HTR-8/SVneo (cell line): ENCODE results near the gene SLC16A14.
"Not testable (repeated sequence)": the region's sequence is repeated elsewhere in the genome, so short reads cannot be mapped to it uniquely, and the experiment has no call there.

Experiments used
- DNase-seq: peaks from one replicate; pipeline ENCODE4 v3.0.0; 2011; ENCODE audit warnings: low spot score, mixed read lengths; ENCODE audit not compliant: insufficient read length
- FAIRE-seq: peaks from 2 replicates; lab custom pipeline; 2011; peaks lifted over from hg19 to GRCh38; lab: Jason Lieb, UNC

The SLC16A14 gene, protein sequence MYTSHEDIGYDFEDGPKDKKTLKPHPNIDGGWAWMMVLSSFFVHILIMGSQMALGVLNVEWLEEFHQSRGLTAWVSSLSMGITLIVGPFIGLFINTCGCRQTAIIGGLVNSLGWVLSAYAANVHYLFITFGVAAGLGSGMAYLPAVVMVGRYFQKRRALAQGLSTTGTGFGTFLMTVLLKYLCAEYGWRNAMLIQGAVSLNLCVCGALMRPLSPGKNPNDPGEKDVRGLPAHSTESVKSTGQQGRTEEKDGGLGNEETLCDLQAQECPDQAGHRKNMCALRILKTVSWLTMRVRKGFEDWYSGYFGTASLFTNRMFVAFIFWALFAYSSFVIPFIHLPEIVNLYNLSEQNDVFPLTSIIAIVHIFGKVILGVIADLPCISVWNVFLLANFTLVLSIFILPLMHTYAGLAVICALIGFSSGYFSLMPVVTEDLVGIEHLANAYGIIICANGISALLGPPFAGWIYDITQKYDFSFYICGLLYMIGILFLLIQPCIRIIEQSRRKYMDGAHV

DNA sequence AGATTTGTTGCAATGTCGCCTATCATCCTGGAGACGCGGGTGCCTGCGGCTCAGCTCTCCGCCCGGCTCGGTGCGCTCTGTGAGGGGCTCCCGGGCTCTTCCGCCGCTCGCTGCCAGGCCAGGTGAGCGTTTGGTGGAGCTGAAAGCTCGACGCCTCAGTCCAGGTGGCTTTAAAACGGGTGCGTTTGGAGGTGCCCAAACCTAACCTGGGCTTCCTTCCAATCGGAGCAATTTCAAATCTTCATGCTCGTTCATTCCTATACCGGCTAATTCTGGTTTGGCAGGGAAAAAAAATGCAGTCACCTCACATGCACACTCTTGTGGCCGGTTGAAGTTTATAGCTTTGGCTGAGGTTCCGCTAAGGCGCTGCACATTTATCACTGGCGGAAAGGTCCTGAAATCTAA, at the start of gene SLC16A14:
Gene SLC16A14, minus strand, starts transcription at position 274 of the 405 bp plus-strand sequence. CDS start 9,572 bp downstream, outside the sequence.
- FAIRE-seq (peak; percentile 36), DNase-seq (peak; percentile 37)

DNA sequence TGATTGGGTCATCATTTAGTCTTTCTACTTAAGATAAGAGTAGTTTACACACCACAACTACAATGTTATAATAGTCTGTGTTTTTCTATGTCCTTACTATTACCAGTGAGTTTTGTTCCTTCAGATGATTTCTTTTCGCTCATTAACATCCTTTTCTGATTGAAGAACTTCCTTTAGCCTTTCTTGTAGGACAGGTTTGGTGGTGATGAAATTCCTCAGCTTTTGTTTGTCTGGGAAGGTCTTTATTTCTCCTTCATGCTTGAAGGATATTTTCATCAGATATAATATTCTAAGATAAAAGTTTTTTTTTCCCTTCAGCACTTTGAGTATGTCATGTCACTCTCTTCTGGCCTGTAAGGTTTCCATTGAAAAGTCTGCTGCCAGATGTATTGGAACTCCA, 38.0 kb upstream of the SLC16A14 start:
- DNase-seq, result no peak
- FAIRE-seq, result no peak

DNA sequence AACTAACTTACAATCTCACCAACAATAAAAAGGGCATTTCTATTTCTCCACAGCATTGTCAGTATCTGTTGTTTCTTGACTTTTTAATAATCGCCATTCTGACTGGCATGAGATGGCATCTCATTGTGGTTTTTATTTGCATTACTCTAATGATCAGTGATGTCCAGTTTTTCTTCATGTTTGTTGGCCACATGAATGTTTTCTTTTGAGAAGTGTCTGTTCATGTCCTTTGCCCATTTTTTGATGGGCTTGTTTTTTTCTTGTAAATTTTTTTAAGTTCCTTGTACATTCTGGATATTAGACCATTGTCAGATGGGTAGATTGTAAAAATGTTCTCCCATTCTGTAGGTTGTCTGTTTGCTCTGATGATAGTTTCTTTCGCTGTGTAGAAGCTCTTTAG, 33.2 kb upstream of the SLC16A14 start:
- FAIRE-seq, DNase-seq: not testable (repeated sequence)

DNA sequence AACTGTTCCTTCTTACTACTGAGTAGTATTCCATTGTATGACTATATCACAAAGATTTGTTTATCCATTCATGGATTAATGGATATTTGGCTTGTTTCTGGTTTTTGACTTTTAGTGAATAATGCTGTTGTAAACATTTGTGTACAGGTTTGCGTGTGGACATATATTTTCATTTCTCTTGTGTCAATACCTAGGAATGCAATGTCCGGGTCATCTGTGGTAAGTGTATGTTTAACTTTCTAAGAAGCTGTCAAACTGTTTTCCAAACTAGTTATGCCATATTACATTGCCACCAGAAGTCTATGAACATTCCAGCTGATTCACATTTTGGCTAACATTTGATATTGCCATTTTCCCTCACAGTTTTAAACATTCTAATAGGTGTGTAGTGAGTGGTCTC, 29.1 kb upstream of the SLC16A14 start:
- DNase-seq, result no peak
- FAIRE-seq, result no peak

DNA sequence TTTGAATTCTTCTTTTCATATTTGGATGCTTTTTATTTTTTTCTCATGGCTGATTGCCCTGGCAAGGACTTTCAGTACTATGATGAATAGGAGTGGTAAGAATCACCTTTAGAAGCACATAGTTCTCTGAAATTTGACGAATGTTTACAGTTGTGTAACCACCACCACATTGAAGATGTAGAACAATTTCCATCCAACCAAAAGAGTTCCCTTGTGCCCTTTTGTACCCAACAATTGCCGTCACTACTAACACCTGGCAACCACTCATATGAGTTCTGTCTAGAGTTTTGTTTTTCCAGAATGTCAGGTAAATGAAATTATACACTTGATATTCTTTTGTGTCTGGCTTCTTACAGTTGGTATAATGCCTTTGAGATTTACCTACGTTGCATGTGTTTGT, 28.7 kb upstream of the SLC16A14 start:
- no peak for DNase-seq
- FAIRE-seq, result no peak

DNA sequence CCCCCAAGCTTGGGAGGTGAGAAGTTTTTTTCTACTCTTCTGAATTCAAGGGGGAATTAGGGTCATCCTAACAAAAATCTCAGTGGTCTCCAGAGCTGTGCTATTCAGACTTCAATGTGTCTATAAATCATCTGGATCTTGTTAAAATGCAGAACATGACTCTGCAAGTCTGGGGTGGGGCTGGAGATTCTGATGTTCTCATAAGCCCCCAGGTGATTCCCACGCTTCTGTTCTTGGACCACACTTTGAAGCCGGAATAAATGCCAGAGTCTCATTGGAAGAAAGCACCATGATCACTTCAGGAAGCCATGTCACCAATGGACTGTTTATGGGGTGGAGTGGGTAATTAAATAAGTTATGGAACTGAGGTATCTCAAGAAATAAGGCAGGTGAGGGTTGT, 22.2 kb upstream of the SLC16A14 start:
- no peak for DNase-seq
- FAIRE-seq, result no peak

DNA sequence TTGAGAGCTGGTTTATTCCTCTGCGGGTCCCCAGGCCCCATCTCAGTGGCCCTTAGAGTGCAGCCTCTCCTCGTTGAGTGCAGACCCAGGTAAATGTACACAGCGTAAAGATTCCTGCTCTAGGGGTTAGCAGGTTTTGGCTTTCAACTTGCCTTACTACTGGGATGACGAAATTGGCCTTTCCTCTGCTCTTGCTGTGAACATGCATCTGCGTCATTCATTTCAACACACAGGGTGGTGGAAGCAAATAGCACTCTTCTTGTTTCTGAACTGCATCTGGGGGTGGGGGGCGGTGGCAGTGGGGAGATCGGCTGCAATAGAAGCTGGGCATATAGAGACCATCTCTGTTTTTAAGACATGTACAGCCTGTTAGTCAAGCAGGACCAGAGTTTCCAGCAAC, 16.5 kb upstream of the SLC16A14 start:
- DNase-seq (no peak), FAIRE-seq (no peak)

DNA sequence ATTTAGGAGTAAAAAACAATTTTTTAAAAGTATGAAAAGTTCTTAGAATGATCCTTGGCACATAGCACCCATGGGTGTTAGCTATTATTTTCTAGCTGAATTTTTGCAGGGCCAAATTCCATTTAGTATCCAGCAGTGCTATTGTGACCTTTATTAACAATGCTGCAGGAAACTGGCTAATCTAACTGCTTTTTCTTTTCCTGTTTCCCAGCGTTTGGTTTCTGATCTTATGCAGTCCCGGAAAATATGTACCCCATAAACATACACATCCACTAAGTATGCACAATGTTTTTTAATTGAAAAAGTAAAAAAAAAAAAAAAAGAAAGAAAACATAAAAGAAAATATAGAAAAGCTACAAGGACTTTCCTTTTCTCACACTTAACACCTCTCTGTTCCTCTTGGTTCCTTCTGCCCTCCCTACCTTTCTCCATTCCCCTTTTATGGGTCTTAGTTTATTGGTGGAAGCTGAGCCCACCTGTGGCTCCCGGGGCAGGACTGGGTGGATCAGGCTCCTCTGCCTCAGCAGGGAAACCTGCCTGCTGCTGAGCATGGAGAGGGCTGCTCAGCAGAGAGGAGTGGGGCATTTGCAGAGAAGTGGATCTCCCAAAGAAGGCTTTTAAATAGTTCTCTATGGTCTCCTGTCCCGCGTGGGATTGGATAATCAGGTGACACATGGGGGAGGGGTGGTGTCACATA, 9.3 kb upstream of the SLC16A14 start:
- FAIRE-seq (no peak), DNase-seq (no peak)

DNA sequence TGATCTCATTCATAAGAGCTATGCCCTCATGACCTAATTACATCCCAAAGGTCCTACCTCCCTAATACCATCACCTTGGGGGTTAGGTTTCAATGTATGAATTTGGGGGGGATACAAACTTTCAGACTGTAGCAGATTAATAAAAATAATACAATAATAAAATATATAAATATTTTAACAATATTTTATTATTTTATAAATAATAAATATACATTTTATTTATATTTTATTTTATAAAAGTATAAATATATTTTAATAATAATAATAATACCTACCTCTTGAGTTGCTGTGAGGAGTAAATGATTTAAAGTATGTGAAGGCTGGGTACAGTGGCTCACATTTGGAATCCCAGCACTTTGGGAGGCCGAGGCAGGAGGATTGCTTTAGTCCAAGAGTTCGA, 8.1 kb upstream of the SLC16A14 start:
- FAIRE-seq (no peak), DNase-seq (no peak)

DNA sequence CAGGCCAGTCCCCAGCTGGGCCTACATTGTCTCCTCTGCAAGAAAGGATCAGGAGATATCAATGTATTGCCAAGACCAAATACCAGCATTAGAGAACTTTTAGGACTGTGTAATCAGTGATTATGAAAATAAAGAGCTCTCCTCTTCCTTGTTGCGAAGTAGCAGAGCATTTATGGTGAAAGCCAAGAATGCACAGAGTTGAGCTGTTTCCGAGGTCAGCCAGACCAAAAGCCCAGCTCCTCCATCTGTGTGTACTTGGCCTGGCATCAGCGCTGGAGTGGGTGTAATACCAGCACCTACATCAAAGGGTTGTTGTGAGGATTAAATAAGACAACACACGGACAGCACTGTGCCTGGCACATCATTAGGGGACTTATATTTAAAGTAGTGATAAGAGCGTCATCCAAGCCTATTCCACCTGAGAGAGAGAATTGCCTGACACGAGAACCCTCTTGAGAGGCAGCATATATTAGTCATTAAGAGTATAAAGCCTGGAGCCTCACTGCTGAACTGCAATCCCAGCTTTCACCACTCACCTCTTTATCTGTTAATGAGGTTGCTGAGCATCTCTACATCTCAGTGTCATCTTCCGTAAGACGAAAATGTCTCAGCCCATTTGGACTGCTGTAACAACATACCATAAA, 7.4 kb upstream of the SLC16A14 start:
- DNase-seq (no peak), FAIRE-seq (no peak)

DNA sequence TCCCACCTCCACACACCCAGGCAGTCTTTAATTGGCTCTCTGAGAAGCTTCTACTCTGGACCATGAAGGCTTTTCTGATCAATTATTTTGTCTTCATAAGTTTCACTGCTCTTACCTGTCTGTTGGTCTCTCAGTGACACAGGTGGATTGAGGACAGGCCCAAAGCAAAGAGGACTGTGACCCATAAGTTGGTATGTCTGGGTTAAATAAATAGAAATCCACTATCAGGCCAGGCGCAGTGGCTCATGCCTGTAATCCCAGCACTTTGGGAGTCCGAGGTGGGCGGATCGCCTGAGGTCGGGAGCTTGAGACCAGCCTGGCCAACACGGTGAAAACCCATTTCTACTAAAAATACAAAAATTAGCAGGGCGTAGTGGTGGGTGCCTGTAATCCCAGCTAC, 2.7 kb upstream of the SLC16A14 start:
- no peak for FAIRE-seq
- DNase-seq, result no peak

DNA sequence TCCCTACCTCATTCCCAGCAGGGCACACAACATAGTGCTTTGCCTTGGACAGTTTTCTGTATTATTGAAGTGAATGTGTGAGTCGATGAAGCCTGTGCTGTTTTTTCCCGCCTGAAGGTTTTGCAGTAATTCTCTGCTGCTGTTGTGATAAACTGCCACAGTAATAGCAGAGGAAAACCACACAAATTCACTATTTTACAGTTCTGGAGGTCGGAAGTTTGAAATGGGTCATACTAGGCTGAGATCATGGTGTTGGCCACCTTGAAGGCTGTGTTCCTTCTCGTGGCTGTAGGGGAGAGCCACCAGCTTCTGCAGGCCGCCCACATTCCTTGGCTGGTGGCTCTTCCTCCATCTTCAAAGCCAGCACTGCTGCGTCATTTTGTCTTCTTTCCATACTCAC, 678 bp upstream of the SLC16A14 start:
- FAIRE-seq, result no peak
- no peak for DNase-seq

DNA sequence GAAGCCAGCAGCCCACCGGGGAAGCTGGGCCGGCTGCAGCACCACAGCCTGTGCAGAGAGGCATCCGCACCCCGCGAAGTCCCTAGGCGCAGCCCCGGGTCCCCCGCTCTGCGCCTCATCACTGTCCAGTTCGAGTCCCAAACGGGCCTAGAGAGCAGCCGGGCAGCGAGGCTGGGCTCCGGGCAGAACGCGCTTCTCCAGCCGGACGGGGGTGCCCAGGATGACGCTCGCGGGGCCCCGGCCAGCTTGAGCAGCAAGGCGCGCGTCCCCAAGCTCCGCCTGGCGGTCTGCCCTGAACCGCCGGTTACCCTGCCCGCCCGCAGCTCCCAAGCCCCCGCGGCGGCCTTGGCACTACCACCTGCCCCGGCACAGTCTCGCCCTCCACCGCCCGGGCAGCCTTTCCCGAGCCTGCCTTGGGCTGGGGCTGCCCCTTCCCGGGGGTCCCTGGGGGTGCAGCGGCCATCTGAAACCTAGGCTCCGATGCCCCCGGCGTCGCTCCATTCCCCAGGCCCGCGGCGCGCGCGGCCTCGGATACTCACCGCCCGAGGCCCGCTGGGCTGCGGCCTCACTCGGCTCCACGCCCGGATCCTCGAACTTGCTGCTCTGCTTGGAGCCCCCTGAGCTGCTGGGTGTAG, 591 bp downstream of the SLC16A14 start:
- FAIRE-seq (peak; percentile 16), DNase-seq (peak; percentile 25)

DNA sequence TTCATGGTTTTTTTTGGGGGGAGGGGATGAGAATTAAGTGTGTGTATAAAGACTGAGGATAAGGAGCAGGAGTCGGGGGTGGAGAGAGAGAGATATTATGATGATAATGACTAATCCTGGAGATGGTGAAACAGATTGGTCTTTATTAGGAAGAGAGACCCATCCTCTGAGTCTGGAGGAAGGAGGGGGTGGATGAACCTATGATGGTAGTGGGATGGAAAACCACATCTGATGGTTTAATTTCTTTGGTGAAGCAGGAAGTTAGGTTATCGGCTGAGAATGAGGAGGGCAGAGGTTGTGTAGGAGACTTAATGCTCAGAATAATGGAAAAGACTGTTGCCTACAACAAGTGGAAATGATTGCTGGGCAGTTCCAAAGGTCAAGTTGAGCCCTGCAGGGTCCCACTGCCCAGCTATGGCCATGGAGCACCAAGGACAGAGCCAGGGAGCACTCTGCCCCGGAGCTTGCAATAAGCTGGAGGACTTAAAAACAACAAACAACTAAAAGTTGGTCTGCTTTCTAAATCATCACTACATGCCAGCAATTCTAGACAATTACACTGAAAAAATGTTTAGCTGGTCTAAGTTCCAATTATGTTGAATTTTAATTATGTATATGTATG, 7.9 kb downstream of the SLC16A14 start:
- FAIRE-seq (no peak), DNase-seq (no peak)

DNA sequence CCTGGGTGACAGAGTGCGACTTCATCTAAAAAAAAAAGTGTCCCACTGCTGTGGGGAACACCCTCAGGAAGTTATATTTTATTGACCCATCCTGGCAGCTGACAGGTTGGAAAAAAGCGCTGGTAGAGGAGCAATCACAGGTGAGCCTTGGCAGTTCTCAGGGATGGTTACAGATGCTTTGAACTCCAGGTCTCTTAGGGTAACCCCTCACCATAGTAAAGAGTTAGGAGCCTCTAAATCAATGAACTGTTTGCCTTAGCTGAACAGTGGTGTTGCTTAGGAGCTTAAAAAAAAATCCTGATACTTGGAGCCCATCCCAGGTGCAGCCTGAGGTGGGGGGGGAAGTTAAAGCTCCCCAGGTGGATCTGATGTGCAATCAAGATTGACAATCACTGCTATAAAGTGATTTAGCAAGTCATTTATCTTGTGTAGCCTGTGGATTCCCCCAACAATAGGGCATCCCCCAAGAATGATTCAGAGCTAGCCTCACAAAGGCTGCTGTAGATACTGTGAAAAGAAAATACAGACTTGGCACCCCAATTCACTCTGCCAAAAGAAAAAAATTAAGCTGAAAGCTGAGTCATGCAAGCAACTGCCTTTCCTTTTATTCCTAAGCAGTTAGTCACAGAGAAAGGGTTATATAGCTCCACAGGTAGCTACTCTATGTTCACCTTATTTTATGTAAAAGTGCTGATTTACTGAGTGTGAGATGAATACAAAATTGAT, 14.8 kb downstream of the SLC16A14 start:
- peak; percentile 25 for DNase-seq

DNA sequence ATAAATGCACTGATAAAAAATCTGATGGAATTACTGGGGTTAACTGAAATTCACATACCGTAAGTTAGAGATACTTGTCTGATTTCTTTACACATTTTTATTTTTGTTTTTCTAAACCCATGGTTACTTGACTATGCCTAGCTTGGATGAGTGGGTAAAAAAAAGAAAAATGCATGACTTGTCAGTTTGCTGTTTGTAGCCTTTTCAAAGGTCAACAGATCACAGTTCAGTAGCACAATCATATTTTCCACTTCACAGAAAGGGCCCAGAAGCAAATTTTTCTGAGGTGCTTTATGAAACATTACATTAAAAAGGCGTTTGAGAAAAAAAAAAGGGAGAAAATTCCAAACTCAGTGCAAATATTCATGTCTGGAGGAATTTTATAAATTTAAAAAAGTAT, 16.4 kb downstream of the SLC16A14 start:
- no peak for FAIRE-seq
- no peak for DNase-seq

More for the DNA sequence above, 14.8 kb downstream of the SLC16A14 start:
- no peak for FAIRE-seq

DNA sequence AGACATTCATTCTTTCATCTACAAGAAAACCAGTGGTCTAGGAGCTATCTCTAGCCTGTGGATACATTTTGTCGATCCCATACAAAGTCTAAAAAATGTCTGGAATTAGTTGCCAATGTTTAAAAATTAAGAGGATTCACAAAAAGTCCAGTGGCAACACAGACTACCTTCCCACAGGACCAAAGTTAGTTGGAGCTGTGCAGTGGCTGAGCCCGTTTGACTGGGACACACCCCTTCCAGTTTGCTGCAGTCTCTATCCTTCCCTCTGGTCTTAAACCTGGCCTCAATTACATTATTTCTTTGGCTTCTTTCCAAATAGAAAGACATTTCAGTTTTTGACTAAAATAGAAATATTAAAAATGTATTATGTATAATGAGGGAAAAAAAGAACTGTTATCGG, 18.6 kb downstream of the SLC16A14 start:
- FAIRE-seq, result no peak
- DNase-seq, result no peak

DNA sequence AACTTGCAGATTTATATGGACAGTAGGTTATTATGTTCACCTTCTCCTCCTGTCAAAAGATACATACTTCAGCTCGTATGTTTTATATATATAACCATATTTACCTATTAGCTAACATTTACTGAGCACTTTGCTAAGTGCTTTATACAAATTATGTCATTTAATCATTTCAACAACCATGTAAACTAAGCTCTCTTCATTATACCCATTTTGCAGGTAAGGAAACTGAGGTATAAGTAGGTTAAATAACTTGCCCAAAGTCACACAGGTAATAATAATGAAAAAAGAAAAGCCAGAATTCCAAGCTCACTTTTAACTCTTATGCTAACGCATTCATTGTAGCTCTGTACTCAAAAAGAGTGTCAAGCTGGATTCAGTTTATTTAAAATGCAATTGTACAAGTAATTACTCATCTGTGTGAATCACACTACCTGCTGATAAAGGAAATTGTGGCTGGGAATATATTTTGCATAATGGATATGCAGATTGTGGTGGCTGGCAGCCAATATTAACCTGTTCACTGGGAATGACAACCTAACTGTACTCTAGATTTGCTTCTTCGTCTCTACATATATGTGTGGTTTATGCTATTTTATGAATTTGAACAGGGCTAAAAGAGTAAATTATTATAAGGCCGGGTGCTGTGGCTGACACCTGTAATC, 20.6 kb downstream of the SLC16A14 start:
- DNase-seq (no peak), FAIRE-seq (no peak)

DNA sequence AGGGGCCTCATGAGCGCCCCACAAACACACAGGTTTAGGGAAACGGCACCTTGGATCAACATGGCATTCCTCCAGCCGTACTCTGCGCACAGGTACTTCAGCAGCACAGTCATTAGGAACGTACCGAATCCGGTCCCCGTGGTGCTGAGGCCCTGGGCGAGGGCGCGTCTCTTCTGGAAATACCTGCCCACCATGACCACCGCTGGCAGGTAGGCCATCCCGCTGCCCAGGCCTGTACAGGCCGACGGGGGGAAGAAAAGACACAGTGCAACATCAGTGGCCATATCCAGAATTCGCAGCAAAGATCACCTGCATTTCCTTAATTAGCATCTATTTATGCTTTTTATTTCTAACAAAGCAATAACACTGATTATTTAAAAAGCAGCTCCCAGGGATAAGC, 22.2 kb downstream of the SLC16A14 start:
- FAIRE-seq (no peak), DNase-seq (no peak)
